Measurements from ENCODE around the gene SEC31A.

- TF ChIP-seq, protein P1, sequence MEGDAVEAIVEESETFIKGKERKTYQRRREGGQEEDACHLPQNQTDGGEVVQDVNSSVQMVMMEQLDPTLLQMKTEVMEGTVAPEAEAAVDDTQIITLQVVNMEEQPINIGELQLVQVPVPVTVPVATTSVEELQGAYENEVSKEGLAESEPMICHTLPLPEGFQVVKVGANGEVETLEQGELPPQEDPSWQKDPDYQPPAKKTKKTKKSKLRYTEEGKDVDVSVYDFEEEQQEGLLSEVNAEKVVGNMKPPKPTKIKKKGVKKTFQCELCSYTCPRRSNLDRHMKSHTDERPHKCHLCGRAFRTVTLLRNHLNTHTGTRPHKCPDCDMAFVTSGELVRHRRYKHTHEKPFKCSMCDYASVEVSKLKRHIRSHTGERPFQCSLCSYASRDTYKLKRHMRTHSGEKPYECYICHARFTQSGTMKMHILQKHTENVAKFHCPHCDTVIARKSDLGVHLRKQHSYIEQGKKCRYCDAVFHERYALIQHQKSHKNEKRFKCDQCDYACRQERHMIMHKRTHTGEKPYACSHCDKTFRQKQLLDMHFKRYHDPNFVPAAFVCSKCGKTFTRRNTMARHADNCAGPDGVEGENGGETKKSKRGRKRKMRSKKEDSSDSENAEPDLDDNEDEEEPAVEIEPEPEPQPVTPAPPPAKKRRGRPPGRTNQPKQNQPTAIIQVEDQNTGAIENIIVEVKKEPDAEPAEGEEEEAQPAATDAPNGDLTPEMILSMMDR (IDR thresholded peaks at IDR 0.05; ENCODE audit: low read length): no peak
- TF ChIP-seq EZH2 (IDR thresholded peaks at IDR 0.05; ENCODE audit: borderline replicate concordance, low read length): no peak
These were observed 65.5 kb downstream of the SEC31A start for GRCh38 chr4:82825425-82825824.

Measured in OCI-LY1 (cell line).